T47D (cell line): ENCODE measurements around the gene ZSCAN5A.
"Not testable (repeated sequence)": the region's sequence is repeated elsewhere in the genome, so short reads cannot be mapped to it uniquely, and the experiment has no call there.

ENCODE experiments used
- DNase-seq, 2 experiments: peaks; one replicate each; pipeline versions ENCODE4 v3.0.0 to v3.0.0-alpha.2; 2011 to 2012; ENCODE audit warnings: low read depth in 1 of 2, low spot score in 1 of 2
- JUND ChIP-seq: IDR thresholded peaks from 2 replicates; pipeline ENCODE4 v1.6.1; 2012; ENCODE audit warnings: low read depth
- in situ Hi-C: cut with HindIII; loops from 2 replicates; pipeline ENCODE4 v1.10.0; 2016; ENCODE audit warnings: low sequenced_read_pairs, low pct_unique_long_range_greater_than_20kb

ZSCAN5A gene

DNA sequence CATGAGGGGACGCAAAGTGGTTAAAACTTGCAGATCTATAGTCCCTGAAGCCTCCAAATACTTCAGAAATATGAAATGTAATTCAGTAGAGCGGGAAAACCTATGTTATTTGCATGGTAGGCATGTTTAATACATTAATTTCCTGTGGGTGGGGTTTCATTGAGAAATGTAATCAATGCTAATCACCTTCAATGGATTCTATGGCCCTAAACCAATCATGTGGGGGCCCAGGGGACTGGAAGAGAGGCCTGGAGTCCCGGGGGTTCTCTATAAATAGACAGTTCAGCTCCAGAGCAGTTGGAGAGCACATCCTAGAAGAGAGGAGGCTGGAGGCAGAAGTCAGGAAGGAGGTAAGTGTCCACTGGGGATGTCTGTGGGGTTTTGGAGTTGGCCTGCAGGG is 112.7 kb downstream of the ZSCAN5A start, which contains the start of gene ZSCAN5C:
Gene ZSCAN5C, plus strand, starts transcription at position 301 of the 400 bp plus-strand sequence. CDS start 3,641 bp downstream, outside the sequence.
- no peak for TF ChIP-seq JUND
- in situ Hi-C loops, result no loop called here
- no peak for DNase-seq

DNA sequence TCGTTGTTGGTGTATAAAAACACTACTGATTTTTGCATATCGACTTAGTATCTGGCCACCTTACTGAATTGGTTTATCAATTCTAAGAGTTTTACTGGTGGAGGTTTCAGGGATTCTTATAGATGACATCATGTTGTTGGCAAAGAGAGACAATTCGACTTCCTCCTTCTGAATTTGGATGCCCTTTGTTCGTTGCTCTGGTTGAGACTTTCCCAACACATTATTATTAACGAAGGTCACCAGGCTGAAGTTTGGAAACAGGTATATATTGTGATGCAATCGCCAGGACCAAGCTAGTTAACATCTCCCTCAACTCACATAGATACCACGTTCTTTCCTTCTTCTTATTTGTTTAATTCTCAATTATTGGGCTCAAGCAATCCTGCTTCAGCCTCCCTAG is 115.0 kb downstream of the ZSCAN5A start:
- in situ Hi-C loops, result no loop called here
- no peak for TF ChIP-seq JUND
- DNase-seq, result no peak

DNA sequence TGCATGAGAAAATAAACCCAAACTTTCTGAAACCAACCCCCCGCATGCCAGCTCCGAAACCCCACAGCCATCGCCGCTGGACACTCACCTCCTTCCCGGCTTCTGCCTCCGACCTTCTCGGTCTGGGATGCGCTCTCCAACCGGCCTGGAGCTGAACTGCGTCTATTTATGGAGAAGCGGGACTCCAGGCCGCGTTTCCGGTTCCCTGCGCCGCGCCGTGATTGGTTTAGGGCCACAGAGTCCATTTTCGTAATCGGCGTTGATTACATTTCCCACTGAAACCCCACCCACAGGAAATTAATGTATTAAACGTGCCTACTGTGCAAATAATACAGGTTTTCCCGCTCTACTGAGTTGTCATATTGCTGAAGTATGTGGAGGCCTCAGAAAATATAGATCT is 117.0 kb downstream of the ZSCAN5A start, which contains the start of gene ZSCAN5B:
Gene ZSCAN5B, minus strand, starts transcription at position 138 of the 400 bp plus-strand sequence. CDS start 4,731 bp downstream, outside the sequence.
- in situ Hi-C loops, result not testable (repeated sequence)

DNA sequence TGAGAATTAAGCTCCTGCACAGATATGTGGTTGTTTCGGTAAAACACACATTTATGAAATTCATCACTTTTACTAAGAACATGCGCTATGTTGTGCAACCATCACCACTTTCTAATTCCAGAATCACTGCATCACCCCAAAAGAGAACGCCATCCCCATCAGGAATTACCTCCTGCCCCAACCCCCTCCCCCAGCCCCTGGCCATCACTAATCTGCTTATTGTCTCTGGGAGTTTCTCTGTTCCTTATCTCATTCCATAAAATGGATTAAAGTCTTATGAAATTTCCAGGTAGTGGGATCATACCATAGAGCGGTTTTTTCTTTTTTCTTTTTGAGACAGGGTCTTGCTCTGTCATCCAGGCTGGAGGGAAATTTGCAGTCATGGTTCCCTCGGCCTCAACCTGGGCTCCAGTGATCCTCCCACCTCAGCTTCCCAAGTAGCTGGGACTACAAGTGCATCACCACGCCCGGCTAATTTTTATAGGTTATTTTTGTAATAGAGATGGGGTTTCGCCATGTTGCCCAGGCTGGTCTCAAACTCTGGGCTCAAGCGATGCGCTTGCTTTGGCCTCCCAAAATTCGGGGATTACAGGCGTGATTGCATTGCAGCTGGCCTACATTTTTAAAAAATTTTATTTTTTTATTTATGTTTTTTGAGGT is 120.5 kb downstream of the ZSCAN5A start:
- in situ Hi-C loops, result no loop called here
- no peak for TF ChIP-seq JUND

More for the DNA sequence above, 117.0 kb downstream of the ZSCAN5A start, which contains the start of gene ZSCAN5B:
- DNase-seq, result not testable (repeated sequence)

DNA sequence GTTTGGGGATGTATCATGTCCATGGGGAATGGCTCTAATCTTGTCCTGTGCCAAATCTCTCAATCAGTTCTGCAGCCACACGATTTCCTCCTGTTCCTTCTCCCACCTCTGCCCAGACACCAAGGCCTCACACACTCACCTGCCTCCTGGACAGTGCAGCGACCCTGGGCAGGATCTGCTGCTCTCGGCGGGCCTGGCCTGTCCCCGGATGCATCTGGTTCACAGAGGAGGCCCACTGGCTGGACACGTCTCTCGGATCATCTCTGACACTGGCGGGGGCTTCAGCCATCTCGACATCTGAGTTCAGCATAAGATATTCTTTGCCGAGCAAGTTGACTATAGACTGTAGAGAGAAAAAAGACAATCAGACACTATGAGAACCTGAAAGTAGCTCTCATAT is 122.9 kb downstream of the ZSCAN5A start:
- in situ Hi-C loops, result no loop called here
- no peak for TF ChIP-seq JUND
- DNase-seq, result no peak

More for the DNA sequence above, 120.5 kb downstream of the ZSCAN5A start:
- DNase-seq, result no peak

DNA sequence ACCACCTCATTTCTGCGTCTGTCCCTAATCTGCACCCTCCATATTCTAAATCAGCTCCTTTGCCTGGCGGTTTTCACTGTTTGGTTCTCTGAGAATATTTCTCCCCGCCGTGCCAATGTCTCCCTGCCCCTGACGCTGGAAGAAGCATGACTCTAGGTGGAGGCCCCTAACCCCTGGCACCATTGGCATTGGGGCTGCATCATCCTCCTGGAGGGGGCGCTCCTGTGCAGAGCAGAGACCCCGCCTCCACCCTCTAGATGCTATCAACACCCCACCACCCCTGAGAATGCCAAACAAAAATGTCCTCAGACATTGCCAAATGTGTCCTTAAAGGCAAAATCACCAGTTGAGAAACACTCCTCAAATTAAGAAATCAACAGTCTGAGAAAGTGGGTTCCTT is 123.5 kb downstream of the ZSCAN5A start:
- in situ Hi-C loops, result no loop called here
- no peak for TF ChIP-seq JUND
- DNase-seq, result no peak

DNA sequence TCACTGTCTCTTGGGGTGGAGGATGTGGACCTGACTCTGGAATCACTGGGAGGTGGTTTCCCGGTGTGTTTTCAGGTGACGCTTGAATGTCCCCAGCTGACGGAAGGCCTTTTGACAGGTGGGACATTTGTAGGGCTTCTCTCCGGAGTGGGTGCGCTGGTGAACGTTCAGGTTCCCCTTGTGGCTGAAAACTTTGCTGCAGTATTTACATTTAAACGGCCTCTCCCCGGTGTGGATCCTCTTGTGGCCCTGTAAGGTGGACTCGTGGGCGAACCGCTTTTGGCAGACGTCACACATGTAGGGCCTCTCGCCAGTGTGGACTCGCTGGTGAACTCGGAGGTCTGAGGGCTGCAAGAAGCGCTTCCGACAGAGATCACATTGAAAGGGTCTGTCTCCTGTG is 124.9 kb downstream of the ZSCAN5A start:
- TF ChIP-seq JUND, result no peak
- in situ Hi-C loops, result no loop called here
- no peak for DNase-seq

DNA sequence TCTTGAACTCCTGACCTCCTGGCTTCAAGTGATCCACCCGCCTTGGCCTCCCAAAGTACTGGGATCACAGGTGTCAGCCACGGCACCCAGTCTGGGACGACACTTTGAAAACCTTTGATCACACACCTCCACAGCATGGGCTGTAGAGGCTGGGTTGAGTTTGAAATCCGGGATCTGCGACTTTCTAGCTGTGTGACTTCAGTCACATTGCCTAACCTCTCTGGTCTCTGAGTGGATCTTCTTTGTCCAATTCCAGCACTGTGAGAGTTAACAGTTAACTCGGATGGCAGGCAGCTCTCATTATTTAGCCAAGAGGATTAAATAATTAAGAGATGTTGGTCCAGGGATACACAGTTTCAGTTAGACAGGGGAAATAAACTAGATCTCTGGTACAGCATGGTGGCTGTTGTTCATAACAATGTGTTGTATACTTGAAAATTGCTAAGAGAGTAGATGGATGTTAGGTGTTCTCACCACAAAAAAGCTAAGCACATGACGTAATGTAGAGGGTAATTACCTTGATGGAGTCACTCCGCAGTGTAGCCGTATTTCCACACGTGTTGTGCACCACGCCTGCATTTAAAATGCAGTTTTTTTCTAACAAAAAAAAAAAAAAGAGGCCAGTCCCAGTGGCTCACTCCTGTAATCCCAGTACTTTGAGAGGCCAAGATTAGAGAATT is 136.9 kb downstream of the ZSCAN5A start:
- DNase-seq, result no peak
- in situ Hi-C loops, result no loop called here
- no peak for TF ChIP-seq JUND

DNA sequence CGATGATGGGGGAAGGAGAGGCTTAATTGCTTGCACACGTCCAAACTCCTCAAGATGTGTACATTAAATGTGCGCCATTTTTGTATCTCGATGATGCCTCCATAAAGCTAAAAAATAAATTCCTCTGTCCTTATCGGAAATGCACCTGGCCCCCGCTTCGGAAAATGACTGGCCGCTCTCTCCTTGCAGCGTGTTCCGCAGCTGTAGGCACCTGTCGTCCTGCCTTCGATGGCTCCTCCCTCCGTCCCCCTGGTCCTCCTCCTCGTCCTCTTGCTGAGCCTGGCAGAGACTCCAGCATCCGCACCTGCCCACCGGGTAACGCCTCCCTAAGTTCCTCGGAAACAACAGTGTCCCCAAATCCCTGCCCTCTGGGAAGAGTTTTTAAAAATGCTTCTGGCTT is 137.8 kb downstream of the ZSCAN5A start:
- DNase-seq, result no peak
- in situ Hi-C loops, result no loop called here
- TF ChIP-seq JUND, result no peak

DNA sequence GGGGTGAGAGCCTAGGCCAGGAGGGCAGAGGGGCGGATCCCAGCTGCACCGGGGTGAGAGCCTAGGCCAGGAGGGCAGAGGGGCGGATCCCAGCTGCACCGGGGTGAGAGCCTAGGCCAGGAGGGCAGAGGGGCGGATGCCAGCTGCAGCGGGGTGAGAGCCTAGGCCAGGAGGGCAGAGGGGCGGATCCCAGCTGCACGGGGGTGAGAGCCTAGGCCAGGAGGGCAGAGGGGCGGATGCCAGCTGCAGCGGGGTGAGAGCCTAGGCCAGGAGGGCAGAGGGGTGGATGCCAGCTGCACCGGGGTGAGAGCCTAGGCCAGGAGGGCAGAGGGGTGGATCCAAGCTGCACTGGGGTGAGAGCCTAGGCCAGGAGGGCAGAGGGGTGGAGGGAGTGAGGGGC is 138.3 kb downstream of the ZSCAN5A start:
- in situ Hi-C loops, DNase-seq: not testable (repeated sequence)

DNA sequence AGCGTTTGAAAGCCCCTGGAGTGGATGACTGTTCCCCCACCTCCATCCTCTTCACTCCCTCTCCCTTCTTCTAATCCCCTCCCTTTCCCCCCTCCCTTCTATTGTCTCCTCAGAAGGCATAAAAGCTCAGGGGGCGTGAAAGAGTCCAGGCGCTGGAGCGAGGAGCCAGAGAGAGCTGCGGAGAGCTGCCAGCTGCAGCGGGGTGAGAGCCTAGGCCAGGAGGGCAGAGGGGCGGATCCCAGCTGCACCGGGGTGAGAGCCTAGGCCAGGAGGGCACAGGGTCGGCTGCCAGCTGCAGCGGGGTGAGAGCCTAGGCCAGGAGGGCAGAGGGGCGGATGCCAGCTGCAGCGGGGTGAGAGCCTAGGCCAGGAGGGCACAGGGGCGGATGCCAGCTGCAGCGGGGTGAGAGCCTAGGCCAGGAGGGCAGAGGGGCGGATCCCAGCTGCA is 138.8 kb downstream of the ZSCAN5A start, which contains the start of gene GALP:
Gene GALP, plus strand, starts transcription at position 148 of the 447 bp plus-strand sequence. CDS start 1,101 bp downstream, outside the sequence.
- in situ Hi-C loops, DNase-seq: not testable (repeated sequence)

DNA sequence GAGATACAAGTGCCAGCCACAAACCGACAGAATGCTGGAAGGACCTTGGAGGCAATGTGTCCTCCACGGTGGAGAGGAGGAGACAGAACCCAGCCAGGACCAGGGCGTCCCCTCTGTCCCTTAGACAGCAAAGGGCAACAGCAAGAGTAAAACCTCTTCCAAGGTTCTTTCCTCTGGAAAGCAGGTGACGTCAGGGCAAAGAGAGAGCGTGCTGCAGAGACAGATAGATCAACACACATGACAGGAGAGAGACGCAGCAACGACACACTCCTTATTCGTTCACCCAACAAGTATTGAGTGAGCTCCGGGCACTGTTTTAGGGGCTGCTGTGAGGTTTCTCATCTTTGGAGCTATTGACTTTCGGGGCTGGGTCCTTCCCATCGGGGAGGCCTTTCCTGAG is 140.1 kb downstream of the ZSCAN5A start:
- TF ChIP-seq JUND, result no peak
- in situ Hi-C loops, result no loop called here
- no peak for DNase-seq

DNA sequence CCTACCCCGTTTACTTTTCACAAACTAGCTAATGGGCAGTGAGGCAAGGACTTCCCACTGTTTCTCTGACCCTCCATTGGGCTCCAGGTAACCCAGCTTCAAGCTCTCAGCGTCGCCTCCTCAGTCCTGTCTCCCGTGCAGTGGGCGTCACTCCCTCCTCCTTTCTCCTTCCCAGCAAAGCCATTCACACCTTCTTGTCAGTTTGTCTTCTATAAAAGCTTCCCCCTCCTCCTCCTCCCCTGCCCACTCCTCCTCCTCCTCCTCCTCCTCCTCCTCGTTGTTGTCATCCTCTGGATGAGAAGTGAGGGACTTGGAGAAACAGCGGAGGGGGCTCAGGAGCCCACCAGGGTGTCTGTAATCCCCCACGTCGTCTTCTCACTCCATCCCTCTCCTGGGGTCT is 140.6 kb downstream of the ZSCAN5A start:
- no peak for DNase-seq
- in situ Hi-C loops, result no loop called here
- no peak for TF ChIP-seq JUND
